HG02885 (cell line): Measurements from ENCODE around the gene FAM240B.

ENCODE experiments used
- ATAC-seq: cut with Tn5 transposase; IDR thresholded peaks from one replicate; pipeline ENCODE4 v1.9.1; 2021; ENCODE audit warnings: mild to moderate bottlenecking; ENCODE audit not compliant: unreplicated experiment, poor library complexity

Gene FAM240B

GRCh38 chr9:38705917-38706316 lies 14.0 kb downstream of the FAM240B start:
- no peak for ATAC-seq

- no peak for ATAC-seq
These were observed 19.2 kb downstream of the FAM240B start for GRCh38 chr9:38700695-38701094.

GRCh38 chr9:38699337-38699736 lies 20.6 kb downstream of the FAM240B start:
- peak; percentile 54 for ATAC-seq

GRCh38 chr9:38697776-38698300 lies 22.1 kb downstream of the FAM240B start:
- no peak for ATAC-seq

GRCh38 chr9:38696999-38697398 lies 22.9 kb downstream of the FAM240B start:
- ATAC-seq = no peak

- no peak for ATAC-seq
These were observed 25.3 kb downstream of the FAM240B start for GRCh38 chr9:38694676-38695075.

- no peak for ATAC-seq
These were observed 27.2 kb downstream of the FAM240B start for GRCh38 chr9:38692707-38693106.

GRCh38 chr9:38690574-38690973 lies 29.4 kb downstream of the FAM240B start:
- peak; percentile 65 for ATAC-seq

- ATAC-seq = no peak
These were observed 30.3 kb downstream of the FAM240B start for GRCh38 chr9:38689678-38690077.

GRCh38 chr9:38687992-38688391 lies 31.9 kb downstream of the FAM240B start:
- no peak for ATAC-seq

GRCh38 chr9:38687389-38687842 lies 32.5 kb downstream of the FAM240B start:
- ATAC-seq = no peak

- no peak for ATAC-seq
These were observed 33.0 kb downstream of the FAM240B start for GRCh38 chr9:38686933-38687332.

- no peak for ATAC-seq
These were observed 34.4 kb downstream of the FAM240B start for GRCh38 chr9:38685535-38685934.

GRCh38 chr9:38683336-38683735 lies 36.6 kb downstream of the FAM240B start:
- no peak for ATAC-seq

- ATAC-seq = no peak
These were observed 37.2 kb downstream of the FAM240B start for GRCh38 chr9:38682713-38683112.

- peak; percentile 67 for ATAC-seq
These were observed 38.1 kb downstream of the FAM240B start for GRCh38 chr9:38681747-38682227.

GRCh38 chr9:38680837-38681445 lies 39.0 kb downstream of the FAM240B start:
- no peak for ATAC-seq

GRCh38 chr9:38677660-38678303 lies 42.2 kb downstream of the FAM240B start:
- no peak for ATAC-seq

GRCh38 chr9:38675831-38676230 lies 44.1 kb downstream of the FAM240B start:
- ATAC-seq = no peak

GRCh38 chr9:38675211-38675610 lies 44.7 kb downstream of the FAM240B start:
- no peak for ATAC-seq

GRCh38 chr9:38673399-38674193 lies 46.3 kb downstream of the FAM240B start:
- no peak for ATAC-seq
